ENCODE measurements around the gene ATP1B4.

The ATP1B4 gene

GRCh38 chrX:120429776-120430540 is 68.1 kb downstream of the ATP1B4 start:
- Histone ChIP-seq H3K36me3 (ENCODE audit: control insufficient read depth, insufficient read depth, low read length) (no peaks in the 10 kb centered on the region), H2AK5ac (ENCODE audit: low read length) (no peak overlapping the region), H3K27me3 (ENCODE audit: insufficient read depth, low read length, poor library complexity) (no peaks in the 10 kb centered on the region), H3K4ac (ENCODE audit: low read depth, low read length) (no peak overlapping the region), H3K79me2 (ENCODE audit: control insufficient read depth, insufficient read depth, low read length) (no peaks in the 10 kb centered on the region), H3K4me1 (ENCODE audit: control insufficient read depth, low read depth, low read length) (no peaks in the 10 kb centered on the region), H2BK15ac (replicated peaks; ENCODE audit: low read depth) (no peak overlapping the region), H3K18ac (ENCODE audit: low read length) (no peak overlapping the region), H3K9ac (ENCODE audit: low read length) (no peak overlapping the region), H3K79me1 (ENCODE audit: low read length) (no peaks in the 10 kb centered on the region), H3K56ac (ENCODE audit: low read length) (no peak overlapping the region), H3K4me3 (ENCODE audit: low read length) (no peak overlapping the region), H3K27ac (ENCODE audit: low read depth, low read length) (no peak overlapping the region), H2BK120ac (ENCODE audit: low read depth, low read length) (no peak overlapping the region), H2BK5ac (ENCODE audit: low read length) (no peak overlapping the region), H3K23ac (ENCODE audit: low read length) (no peak overlapping the region), H3K4me2 (ENCODE audit: low read length) (no peak overlapping the region), H4K8ac (ENCODE audit: low read depth, low read length) (no peak overlapping the region), H4K5ac (ENCODE audit: low read length) (no peak overlapping the region)
- DNase-seq: no peak
- WGBS (ENCODE audit: extremely low coverage, insufficient coverage, low lambda C conversion rate): no CpG with 5 or more reads among the region's 2 CpGs

Data from mesendoderm (in vitro differentiated cells).